Esophagus squamous epithelium (tissue), 5 donors: Measurements from ENCODE around the gene PTPN9. TPM values are rescaled to one million over a fixed set of nuclear protein-coding genes. Genes with fewer than 3 reads are reported as not detected.
"Not testable (repeated sequence)": the region's sequence is repeated elsewhere in the genome, so short reads cannot be mapped to it uniquely, and the experiment has no call there.

ENCODE experiments used
- DNase-seq: peaks from one replicate; lab custom pipeline; 2025; lab: John Stamatoyannopoulos, UW
- H3K27ac ChIP-seq, 4 donors: fragments of 200-600 bp; sonication (generic); one replicate each; pipeline ENCODE4 v1.5.1; 2016 to 2019; ENCODE audit warnings: mild to moderate bottlenecking in 1 of 4
- H3K27me3 ChIP-seq, 4 donors: fragments of 200-600 bp; sonication (generic); 1 replicate in 3 of 4; 2 replicates in 1 of 4; pipeline versions ENCODE4 v1.5.1 to v1.6.0; 2017 to 2021; ENCODE audit warnings: antibody characterized with exemption in 1 of 4
- H3K36me3 ChIP-seq, 3 donors: fragments of 200-600 bp; sonication (generic); one replicate each; pipeline ENCODE4 v1.5.1; 2016 to 2019
- H3K4me1 ChIP-seq, 3 donors: fragments of 200-600 bp; sonication (generic); one replicate each; pipeline ENCODE4 v1.5.1; 2017 to 2019
- H3K4me3 ChIP-seq, 4 donors: fragments of 200-600 bp; sonication (generic); 1 replicate in 3 of 4; 2 replicates in 1 of 4; pipeline ENCODE4 v1.5.1; 2016 to 2019; ENCODE audit warnings: mild to moderate bottlenecking in 2 of 4, moderate library complexity in 1 of 4
- H3K9me3 ChIP-seq, 3 donors: fragments of 200-600 bp; sonication (generic); one replicate each; pipeline ENCODE4 v1.5.1; 2016 to 2019
- POLR2A ChIP-seq, 4 donors: fragments of 450-650 bp; IDR thresholded peaks; one replicate each; pipeline ENCODE4 v1.6.1; 2017; ENCODE audit warnings: antibody characterized with exemption in 4 of 4, mild to moderate bottlenecking in 4 of 4, moderate library complexity in 3 of 4
- WGBS, 2 donors: methylation state at CpG; one replicate each; pipeline ENCODE4 v1.1.5; 2018; 5-methylcytosine and 5-hydroxymethylcytosine counted together
- intact Hi-C: fragments of 100-400 bp; cut with DNase I; formaldehyde crosslinking; loops from one replicate; pipeline ENCODE4 v1.15.0; 2022
- total RNA-seq, 4 donors: library from RNA; depleted of rRNA; stranded (reverse); fragments of >200 nt; gene quantifications; one replicate each; pipeline ENCODE4 v1.1.0, GENCODE V29; 2016
- TF ChIP-seq, protein P1 (sequence below), 6 experiments: fragments of 450-650 bp in 4 of 6; fragments of 200-600 bp in 2 of 6; sonication (generic) in 2 of 6; IDR thresholded peaks; one replicate each; pipeline ENCODE4 v1.5.1; 2016 to 2019; ENCODE audit warnings: antibody characterized with exemption in 6 of 6, mild to moderate bottlenecking in 4 of 6, moderate library complexity in 4 of 6
- donor health status: DM: yes; HTN: yes; CAD: no.

The PTPN9 gene
- total RNA-seq, 4 donors from 2014 or later = 4.9 to 13.5 (median 8.5) TPM

- no peak for DNase-seq
- Histone ChIP-seq H3K9me3 (no peaks in the 10 kb centered on the region), H3K4me3 (no peak overlapping the region), H3K27ac (no peak overlapping the region), H3K4me1 (no peaks in the 10 kb centered on the region), H3K27me3 (no peaks in the 10 kb centered on the region), H3K36me3 (peaks cover 0 to 73% (median 0%) of the 10 kb centered on the region in 3 donors)
- intact Hi-C loops = no loop called here
- no peak for TF ChIP-seq POLR2A (IDR thresholded peaks at IDR 0.05)
- TF ChIP-seq, protein P1, sequence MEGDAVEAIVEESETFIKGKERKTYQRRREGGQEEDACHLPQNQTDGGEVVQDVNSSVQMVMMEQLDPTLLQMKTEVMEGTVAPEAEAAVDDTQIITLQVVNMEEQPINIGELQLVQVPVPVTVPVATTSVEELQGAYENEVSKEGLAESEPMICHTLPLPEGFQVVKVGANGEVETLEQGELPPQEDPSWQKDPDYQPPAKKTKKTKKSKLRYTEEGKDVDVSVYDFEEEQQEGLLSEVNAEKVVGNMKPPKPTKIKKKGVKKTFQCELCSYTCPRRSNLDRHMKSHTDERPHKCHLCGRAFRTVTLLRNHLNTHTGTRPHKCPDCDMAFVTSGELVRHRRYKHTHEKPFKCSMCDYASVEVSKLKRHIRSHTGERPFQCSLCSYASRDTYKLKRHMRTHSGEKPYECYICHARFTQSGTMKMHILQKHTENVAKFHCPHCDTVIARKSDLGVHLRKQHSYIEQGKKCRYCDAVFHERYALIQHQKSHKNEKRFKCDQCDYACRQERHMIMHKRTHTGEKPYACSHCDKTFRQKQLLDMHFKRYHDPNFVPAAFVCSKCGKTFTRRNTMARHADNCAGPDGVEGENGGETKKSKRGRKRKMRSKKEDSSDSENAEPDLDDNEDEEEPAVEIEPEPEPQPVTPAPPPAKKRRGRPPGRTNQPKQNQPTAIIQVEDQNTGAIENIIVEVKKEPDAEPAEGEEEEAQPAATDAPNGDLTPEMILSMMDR (IDR thresholded peaks at IDR 0.05) = no peak
- 95 to 96% methylated on average over 3 to 4 of the region's 4 CpGs for WGBS, 2 donors
Measured at GRCh38 chr15:75591655-75592364, 12.7 kb upstream of the PTPN9 start.

DNA sequence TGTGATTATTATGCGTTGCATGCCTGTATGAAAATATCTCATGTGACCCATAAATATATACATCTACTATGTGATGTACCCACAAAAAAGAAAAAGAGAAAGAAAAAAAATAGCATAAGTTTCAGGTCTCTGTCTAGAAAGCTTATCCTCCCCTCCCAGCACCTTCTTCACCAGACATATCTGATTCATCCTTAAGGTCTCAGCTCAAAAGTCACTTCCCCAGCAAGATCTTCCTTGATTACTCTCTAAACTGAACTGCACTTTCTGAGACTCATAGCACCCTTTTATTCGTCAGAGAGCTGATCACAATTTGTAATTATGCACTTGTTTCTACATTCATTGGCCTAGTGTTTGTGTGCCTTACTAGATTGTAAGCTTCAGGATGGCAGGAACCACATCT lies 11.1 kb upstream of the PTPN9 start:
- TF ChIP-seq, protein P1 (IDR thresholded peaks at IDR 0.05) = no peak
- TF ChIP-seq POLR2A (IDR thresholded peaks at IDR 0.05) = no peak
- Histone ChIP-seq H3K9me3 (no peaks in the 10 kb centered on the region), H3K27me3 (no peaks in the 10 kb centered on the region), H3K4me3 (no peak overlapping the region), H3K4me1 (no peaks in the 10 kb centered on the region), H3K27ac (no peak overlapping the region), H3K36me3 (peaks cover 0 to 57% (median 0%) of the 10 kb centered on the region in 3 donors)
- 83 to 85% methylated on average over 2 of the region's 2 CpGs for WGBS, 2 donors
- intact Hi-C loops = no loop called here
- no peak for DNase-seq

DNA sequence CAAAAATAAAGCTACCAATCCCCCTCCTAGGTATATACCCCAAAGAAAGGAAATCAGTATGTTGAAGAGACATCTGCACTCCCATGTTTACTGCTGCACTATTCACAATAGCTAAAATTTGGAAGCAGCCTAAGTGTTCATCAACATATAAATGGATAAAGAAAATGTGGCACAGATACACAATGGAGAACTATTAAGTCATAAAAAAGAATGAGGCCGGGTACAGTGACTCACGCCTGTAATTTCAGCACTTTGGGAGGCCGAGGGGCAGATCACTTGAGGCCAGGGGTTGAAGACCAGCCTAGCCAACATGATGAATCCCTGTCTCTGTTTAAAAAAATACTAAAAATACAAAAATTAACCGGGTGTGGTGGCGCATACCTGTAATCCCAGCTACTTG lies 10.0 kb upstream of the PTPN9 start:
- no peaks in the 10 kb centered on the region for H3K9me3 ChIP-seq
- intact Hi-C loops = no loop called here
- H3K4me1 ChIP-seq = peaks cover 0 to 4% (median 0%) of the 10 kb centered on the region in 3 donors
- peaks cover 0 to 45% (median 0%) of the 10 kb centered on the region in 3 donors for H3K36me3 ChIP-seq
- TF ChIP-seq POLR2A (IDR thresholded peaks at IDR 0.05) = no peak
- TF ChIP-seq, protein P1 (IDR thresholded peaks at IDR 0.05) = no peak
- no peak overlapping the region for H3K4me3 ChIP-seq
- no peak for DNase-seq
- H3K27ac ChIP-seq = no peak overlapping the region
- 91 to 92% methylated on average over 5 of the region's 5 CpGs for WGBS, 2 donors
- H3K27me3 ChIP-seq = no peaks in the 10 kb centered on the region

- WGBS, 2 donors = 92% methylated on average over 5 of the region's 5 CpGs
- H3K4me3 ChIP-seq, intact Hi-C loops, H3K9me3 ChIP-seq, H3K4me1 ChIP-seq, DNase-seq, H3K27me3 ChIP-seq, H3K27ac ChIP-seq: not testable (repeated sequence)
- peaks cover 0 to 21% (median 0%) of the 10 kb centered on the region in 3 donors for H3K36me3 ChIP-seq
Measured at GRCh38 chr15:75586422-75586821, 7.3 kb upstream of the PTPN9 start.

- Histone ChIP-seq H3K27ac (no peak overlapping the region), H3K4me3 (no peak overlapping the region), H3K4me1 (peaks cover 0 to 14% (median 6%) of the 10 kb centered on the region in 3 donors), H3K27me3 (no peaks in the 10 kb centered on the region), H3K9me3 (no peaks in the 10 kb centered on the region), H3K36me3 (peaks cover 0 to 3% (median 0%) of the 10 kb centered on the region in 3 donors)
- WGBS, 2 donors = 33 to 37% methylated on average over 4 of the region's 4 CpGs
- no peak for DNase-seq
- TF ChIP-seq POLR2A (IDR thresholded peaks at IDR 0.05) = no peak
- TF ChIP-seq, protein P1 (IDR thresholded peaks at IDR 0.05) = no peak
- intact Hi-C loops = no loop called here
Measured at GRCh38 chr15:75584121-75584520, 5.0 kb upstream of the PTPN9 start.
